SH-SY5Y (cell line): ENCODE measurements around the gene RELT.

Source experiments
- GATA2 ChIP-seq: IDR thresholded peaks from 2 replicates; pipeline ENCODE4 v1.6.1; 2011; ENCODE audit warnings: mild to moderate bottlenecking, low read depth, low read length
- GATA3 ChIP-seq: IDR thresholded peaks from 2 replicates; pipeline ENCODE4 v1.6.1; 2011; ENCODE audit warnings: low read depth, mild to moderate bottlenecking, low read length, moderate library complexity

GRCh38 chr11:73439002-73439843 lies 63.0 kb downstream of the RELT start:
- TF ChIP-seq GATA2, result 0 out of 2 replicates have a peak, but pooled peaks have one; percentile 3
- no peak for TF ChIP-seq GATA3
